Tibial nerve (tissue), 4 donors: Measurements from ENCODE around the gene CCDC121.
"Not testable (repeated sequence)": the region's sequence is repeated elsewhere in the genome, so short reads cannot be mapped to it uniquely, and the experiment has no call there.

Experiments used
- CTCF ChIP-seq, 5 experiments: fragments of 200-600 bp in 3 of 5; fragments of 450-650 bp in 2 of 5; sonication (generic) in 3 of 5; IDR thresholded peaks; one replicate each; pipeline ENCODE4 v1.5.1; 2016 to 2019; ENCODE audit warnings: antibody characterized with exemption in 5 of 5, mild to moderate bottlenecking in 3 of 5, moderate library complexity in 2 of 5
- EP300 ChIP-seq, 2 donors: sonication (generic); formaldehyde crosslinking; IDR thresholded peaks; one replicate each; pipeline ENCODE4 v1.6.1; 2017; ENCODE audit warnings: antibody characterized with exemption in 2 of 2, mild to moderate bottlenecking in 1 of 2
- POLR2A ChIP-seq, 2 donors: fragments of 450-650 bp; IDR thresholded peaks; one replicate each; pipeline ENCODE4 v1.6.1; 2017; ENCODE audit warnings: antibody characterized with exemption in 2 of 2, mild to moderate bottlenecking in 2 of 2, moderate library complexity in 2 of 2

- not testable (repeated sequence) for TF ChIP-seq CTCF, POLR2A, EP300 (IDR thresholded peaks at IDR 0.05)
Measured at GRCh38 chr2:27626921-27627320, 1.9 kb downstream of the CCDC121 start.
